Duodenal mucosa (tissue), 2 donors: ENCODE data around the gene RIOK3.

ENCODE experiments used
- H3K27ac ChIP-seq: one replicate; pipeline ENCODE4 v1.7.0; 2013; ENCODE audit warnings: low read depth, low read length
- H3K27me3 ChIP-seq, 2 donors: one replicate each; pipeline ENCODE4 v1.7.0; 2013; ENCODE audit warnings: low read length in 2 of 2, control low read depth in 1 of 2; ENCODE audit not compliant: insufficient read depth in 2 of 2, control insufficient read depth in 1 of 2
- H3K36me3 ChIP-seq, 2 donors: one replicate each; pipeline ENCODE4 v1.7.0; 2013; ENCODE audit warnings: low read length in 2 of 2, control low read depth in 1 of 2; ENCODE audit not compliant: insufficient read depth in 2 of 2, control insufficient read depth in 1 of 2
- H3K4me1 ChIP-seq, 2 donors: one replicate each; pipeline ENCODE4 v1.7.0; 2013; ENCODE audit warnings: low read length in 2 of 2, control low read depth in 1 of 2; ENCODE audit not compliant: insufficient read depth in 2 of 2, control insufficient read depth in 1 of 2
- H3K4me3 ChIP-seq, 2 donors: one replicate each; pipeline ENCODE4 v1.7.0; 2013; ENCODE audit warnings: low read length in 2 of 2, low read depth in 1 of 2
- H3K9ac ChIP-seq, 2 donors: one replicate each; pipeline ENCODE4 v1.7.0; 2013; ENCODE audit warnings: low read length in 2 of 2, low read depth in 1 of 2
- H3K9me3 ChIP-seq, 2 donors: one replicate each; pipeline ENCODE4 v1.7.0; 2013; ENCODE audit warnings: low read length in 2 of 2, control low read depth in 1 of 2; ENCODE audit not compliant: control insufficient read depth in 1 of 2

RIOK3 gene

GRCh38 chr18:23450022-23450421 is 3.1 kb upstream of the RIOK3 start:
- no peaks in the 10 kb centered on the region for H3K27me3 ChIP-seq
- no peak overlapping the region for H3K27ac ChIP-seq
- H3K36me3 ChIP-seq: no peaks in the 10 kb centered on the region
- H3K9ac ChIP-seq: no peak overlapping the region
- peaks cover 10 to 16% of the 10 kb centered on the region in 2 donors for H3K4me1 ChIP-seq
- no peak overlapping the region for H3K4me3 ChIP-seq
- no peaks in the 10 kb centered on the region for H3K9me3 ChIP-seq

- no peaks in the 10 kb centered on the region for H3K9me3 ChIP-seq
- H3K27ac ChIP-seq: no peak overlapping the region
- no peaks in the 10 kb centered on the region for H3K36me3 ChIP-seq
Observed at GRCh38 chr18:23451011-23451410, 2.1 kb upstream of the RIOK3 start.

GRCh38 chr18:23451491-23451890 is 1.6 kb upstream of the RIOK3 start:
- H3K9ac ChIP-seq: no peak overlapping the region
- no peaks in the 10 kb centered on the region for H3K9me3 ChIP-seq
- no peak overlapping the region for H3K4me3 ChIP-seq
- H3K27me3 ChIP-seq: no peaks in the 10 kb centered on the region
- peaks cover 10 to 16% of the 10 kb centered on the region in 2 donors for H3K4me1 ChIP-seq
- no peaks in the 10 kb centered on the region for H3K36me3 ChIP-seq
- H3K27ac ChIP-seq: no peak overlapping the region

More at GRCh38 chr18:23451011-23451410, 2.1 kb upstream of the RIOK3 start:
- Histone ChIP-seq H3K4me3 (no peak overlapping the region), H3K9ac (no peak overlapping the region), H3K27me3 (no peaks in the 10 kb centered on the region), H3K4me1 (peaks cover 10 to 16% of the 10 kb centered on the region in 2 donors)

GRCh38 chr18:23452347-23452727 is 750 bp upstream of the RIOK3 start:
- Histone ChIP-seq H3K36me3 (no peaks in the 10 kb centered on the region), H3K27ac (peak overlapping the region; percentile 95), H3K4me3 (peak overlapping the region; percentile 97 to 100), H3K27me3 (no peaks in the 10 kb centered on the region), H3K9ac (peak overlapping the region; percentile 71 to 100), H3K9me3 (no peaks in the 10 kb centered on the region), H3K4me1 (peaks cover 10 to 21% of the 10 kb centered on the region in 2 donors)

GRCh38 chr18:23453680-23454058 is 582 bp downstream of the RIOK3 start:
- no peaks in the 10 kb centered on the region for H3K27me3 ChIP-seq
- H3K4me1 ChIP-seq: peaks cover 21 to 29% of the 10 kb centered on the region in 2 donors
- peak overlapping the region; percentile 97 to 100 for H3K4me3 ChIP-seq
- peak overlapping the region; percentile 100 for H3K9ac ChIP-seq
- H3K36me3 ChIP-seq: no peaks in the 10 kb centered on the region
- H3K27ac ChIP-seq: peak overlapping the region; percentile 95
- no peaks in the 10 kb centered on the region for H3K9me3 ChIP-seq

- no peaks in the 10 kb centered on the region for H3K36me3 ChIP-seq
- H3K27ac ChIP-seq: no peak overlapping the region
- no peaks in the 10 kb centered on the region for H3K27me3 ChIP-seq
- H3K9ac ChIP-seq: no peak overlapping the region
- H3K4me1 ChIP-seq: peaks cover 46 to 54% of the 10 kb centered on the region in 2 donors
- H3K9me3 ChIP-seq: no peaks in the 10 kb centered on the region
- no peak overlapping the region for H3K4me3 ChIP-seq
Observed at GRCh38 chr18:23456835-23457234, 3.7 kb downstream of the RIOK3 start.

GRCh38 chr18:23458830-23459529 is 5.9 kb downstream of the RIOK3 start:
- Histone ChIP-seq H3K27me3 (no peaks in the 10 kb centered on the region), H3K9ac (no peak overlapping the region), H3K4me1 (peaks cover 40 to 46% of the 10 kb centered on the region in 2 donors), H3K9me3 (no peaks in the 10 kb centered on the region), H3K27ac (no peak overlapping the region), H3K4me3 (peak overlapping the region; percentile 1 to 44), H3K36me3 (peaks cover 9 to 17% of the 10 kb centered on the region in 2 donors)

- Histone ChIP-seq H3K4me1 (peaks cover 36 to 41% of the 10 kb centered on the region in 2 donors), H3K4me3 (peak overlapping the region; percentile 1 to 44), H3K9me3 (no peaks in the 10 kb centered on the region), H3K27ac (no peak overlapping the region), H3K27me3 (no peaks in the 10 kb centered on the region), H3K36me3 (peaks cover 15 to 22% of the 10 kb centered on the region in 2 donors), H3K9ac (no peak overlapping the region)
Observed at GRCh38 chr18:23459530-23459921, 6.4 kb downstream of the RIOK3 start.

GRCh38 chr18:23460285-23461273 is 7.5 kb downstream of the RIOK3 start:
- Histone ChIP-seq H3K9ac (no peak overlapping the region), H3K4me1 (peaks cover 36 to 37% of the 10 kb centered on the region in 2 donors), H3K4me3 (peak overlapping the region in 1 of 2 donors; percentile 34), H3K36me3 (peaks cover 16 to 33% of the 10 kb centered on the region in 2 donors), H3K27ac (peak overlapping the region; percentile 30), H3K9me3 (no peaks in the 10 kb centered on the region), H3K27me3 (no peaks in the 10 kb centered on the region)

GRCh38 chr18:23462876-23463275 is 9.8 kb downstream of the RIOK3 start:
- no peaks in the 10 kb centered on the region for H3K9me3 ChIP-seq
- H3K27me3 ChIP-seq: no peaks in the 10 kb centered on the region
- no peak overlapping the region for H3K27ac ChIP-seq
- H3K4me3 ChIP-seq: no peak overlapping the region
- peaks cover 25 to 53% of the 10 kb centered on the region in 2 donors for H3K36me3 ChIP-seq
- peaks cover 32% of the 10 kb centered on the region in 2 donors for H3K4me1 ChIP-seq
- no peak overlapping the region for H3K9ac ChIP-seq
